Endothelial cell (in vitro differentiated cells): ENCODE data around the gene METTL26. TPM values are rescaled to one million over a fixed set of nuclear protein-coding genes. Genes with fewer than 3 reads are reported as not detected.
"Not testable (repeated sequence)": the region's sequence is repeated elsewhere in the genome, so short reads cannot be mapped to it uniquely, and the experiment has no call there.

Source experiments
- DNase-seq: peaks from one replicate; pipeline ENCODE4 v3.0.0; 2021; ENCODE audit warnings: low spot score
- H3K27ac Mint-ChIP-seq: one replicate; pipeline ENCODE4 v1.8.0; 2021; ENCODE audit warnings: mixed read lengths, inconsistent platforms; ENCODE audit not compliant: unreplicated experiment
- H3K27me3 Mint-ChIP-seq: one replicate; pipeline ENCODE4 v1.8.0; 2021; ENCODE audit warnings: mild to moderate bottlenecking, moderate library complexity, mixed read lengths, inconsistent platforms; ENCODE audit not compliant: unreplicated experiment
- H3K36me3 Mint-ChIP-seq: one replicate; pipeline ENCODE4 v1.8.0; 2021; ENCODE audit warnings: mild to moderate bottlenecking, low read depth, mixed read lengths, inconsistent platforms; ENCODE audit not compliant: unreplicated experiment
- H3K4me1 Mint-ChIP-seq: one replicate; pipeline ENCODE4 v1.8.0; 2021; ENCODE audit warnings: mild to moderate bottlenecking, mixed read lengths, inconsistent platforms; ENCODE audit not compliant: unreplicated experiment
- H3K4me3 Mint-ChIP-seq: one replicate; pipeline ENCODE4 v1.8.0; 2021; ENCODE audit warnings: mild to moderate bottlenecking, mixed read lengths, inconsistent platforms; ENCODE audit not compliant: unreplicated experiment
- H3K9me3 Mint-ChIP-seq: one replicate; pipeline ENCODE4 v1.8.0; 2021; ENCODE audit warnings: mixed read lengths, inconsistent platforms; ENCODE audit not compliant: unreplicated experiment
- CTCF ChIP-seq: fragments of 200-600 bp; sonication (generic); IDR thresholded peaks from one replicate; pipeline ENCODE4 v1.5.0; 2021; ENCODE audit warnings: antibody characterized with exemption; ENCODE audit not compliant: unreplicated experiment
- total RNA-seq: library from RNA; stranded (reverse); fragmentation: NEBNext Ultra II Directional; extraction: Animal tissue kit (Norgen Biotek cat#: 25700); gene quantifications from one replicate; pipeline ENCODE4 v1.2.1, GENCODE V29; 2021; ENCODE audit not compliant: unreplicated experiment

Gene METTL26
- total RNA-seq, 1 donor from 2014 or later, result 48.5 TPM

GRCh38 chr16:603933-604332 lies 32.2 kb downstream of the METTL26 start:
- no peak for DNase-seq
- no peak for TF ChIP-seq CTCF
- Mint-ChIP-seq H3K9me3 (no peaks in the 10 kb centered on the region), H3K4me3 (no peak overlapping the region), H3K4me1 (no peaks in the 10 kb centered on the region), H3K27ac (no peak overlapping the region), H3K27me3 (no peaks in the 10 kb centered on the region), H3K36me3 (peaks cover 12% of the 10 kb centered on the region)

- TF ChIP-seq CTCF, result no peak
- no peak overlapping the region for H3K27ac Mint-ChIP-seq
- DNase-seq, result no peak
- H3K27me3 Mint-ChIP-seq, result peaks cover 4% of the 10 kb centered on the region
- no peak overlapping the region for H3K4me3 Mint-ChIP-seq
- H3K4me1 Mint-ChIP-seq, result no peaks in the 10 kb centered on the region
- H3K36me3 Mint-ChIP-seq, result peaks cover 14% of the 10 kb centered on the region
- H3K9me3 Mint-ChIP-seq, result no peaks in the 10 kb centered on the region
These were observed 35.3 kb downstream of the METTL26 start for GRCh38 chr16:600781-601180.

GRCh38 chr16:598823-599739 lies 37.0 kb downstream of the METTL26 start:
- TF ChIP-seq CTCF, result no peak
- no peak for DNase-seq
- Mint-ChIP-seq H3K9me3 (no peaks in the 10 kb centered on the region), H3K27me3 (peaks cover 5% of the 10 kb centered on the region), H3K4me3 (no peak overlapping the region), H3K27ac (no peak overlapping the region), H3K36me3 (peaks cover 3% of the 10 kb centered on the region), H3K4me1 (no peaks in the 10 kb centered on the region)

- not testable (repeated sequence) for H3K4me3 Mint-ChIP-seq, H3K27me3 Mint-ChIP-seq, H3K9me3 Mint-ChIP-seq, DNase-seq, H3K27ac Mint-ChIP-seq, H3K4me1 Mint-ChIP-seq
- H3K36me3 Mint-ChIP-seq, result peaks cover 14% of the 10 kb centered on the region
These were observed 38.5 kb downstream of the METTL26 start for GRCh38 chr16:597655-598054.

- TF ChIP-seq CTCF, result no peak
- Mint-ChIP-seq H3K4me1 (no peaks in the 10 kb centered on the region), H3K9me3 (no peaks in the 10 kb centered on the region), H3K36me3 (peaks cover 15% of the 10 kb centered on the region), H3K4me3 (no peak overlapping the region), H3K27me3 (peaks cover 10% of the 10 kb centered on the region), H3K27ac (no peak overlapping the region)
- DNase-seq, result no peak
These were observed 39.4 kb downstream of the METTL26 start for GRCh38 chr16:596736-597060.
